Mesothelial cell of epicardium (in vitro differentiated cells): Measurements from ENCODE around the gene CAMK2B. TPM values are rescaled to one million over a fixed set of nuclear protein-coding genes. Genes with fewer than 3 reads are reported as not detected.

Source experiments
- DNase-seq, 2 experiments: peaks; one replicate each; pipeline ENCODE4 v3.0.0; 2021; ENCODE audit warnings: low spot score in 2 of 2; ENCODE audit not compliant: unreplicated experiment in 2 of 2
- H3K27ac Mint-ChIP-seq: 2 replicates; pipeline ENCODE4 v1.8.0; 2021; ENCODE audit warnings: mixed read lengths
- H3K27me3 Mint-ChIP-seq: 2 replicates; pipeline ENCODE4 v1.8.0; 2021; ENCODE audit warnings: low read depth, mixed read lengths
- H3K36me3 Mint-ChIP-seq: 2 replicates; pipeline ENCODE4 v1.8.0; 2021; ENCODE audit warnings: mixed read lengths
- H3K4me1 Mint-ChIP-seq: 2 replicates; pipeline ENCODE4 v1.8.0; 2021; ENCODE audit warnings: mixed read lengths
- H3K4me3 Mint-ChIP-seq: 2 replicates; pipeline ENCODE4 v1.8.0; 2021; ENCODE audit warnings: mild to moderate bottlenecking, moderate library complexity, mixed read lengths
- H3K9me3 Mint-ChIP-seq: 2 replicates; pipeline ENCODE4 v1.8.0; 2021; ENCODE audit warnings: mixed read lengths
- CTCF ChIP-seq: fragments of 200-600 bp; sonication (generic); IDR thresholded peaks from one replicate; pipeline ENCODE4 v1.5.0; 2021; ENCODE audit warnings: antibody characterized with exemption; ENCODE audit not compliant: unreplicated experiment
- total RNA-seq: library from RNA; stranded (reverse); gene quantifications from 3 replicates; pipeline ENCODE4 v1.2.1, GENCODE V29; 2021

CAMK2B gene
- total RNA-seq, 1 donor from 2014 or later: 1.8 TPM

- peaks cover 52% of the 10 kb centered on the region for H3K27me3 Mint-ChIP-seq
- H3K4me1 Mint-ChIP-seq: peaks cover 21% of the 10 kb centered on the region
- TF ChIP-seq CTCF: no peak
- peak overlapping the region; percentile 61 for H3K27ac Mint-ChIP-seq
- no peak overlapping the region for H3K4me3 Mint-ChIP-seq
- no peaks in the 10 kb centered on the region for H3K9me3 Mint-ChIP-seq
- DNase-seq: peak; percentile 22 to 56
- H3K36me3 Mint-ChIP-seq: no peaks in the 10 kb centered on the region
These were observed 34.2 kb downstream of the CAMK2B start for GRCh38 chr7:44291066-44291732.

- no peak for TF ChIP-seq CTCF
- H3K4me1 Mint-ChIP-seq: peaks cover 21% of the 10 kb centered on the region
- peak; percentile 16 to 25 for DNase-seq
- H3K4me3 Mint-ChIP-seq: no peak overlapping the region
- peak overlapping the region; percentile 47 for H3K27ac Mint-ChIP-seq
- no peaks in the 10 kb centered on the region for H3K36me3 Mint-ChIP-seq
- peaks cover 42% of the 10 kb centered on the region for H3K27me3 Mint-ChIP-seq
- no peaks in the 10 kb centered on the region for H3K9me3 Mint-ChIP-seq
These were observed 35.2 kb downstream of the CAMK2B start for GRCh38 chr7:44290252-44290620.

DNA sequence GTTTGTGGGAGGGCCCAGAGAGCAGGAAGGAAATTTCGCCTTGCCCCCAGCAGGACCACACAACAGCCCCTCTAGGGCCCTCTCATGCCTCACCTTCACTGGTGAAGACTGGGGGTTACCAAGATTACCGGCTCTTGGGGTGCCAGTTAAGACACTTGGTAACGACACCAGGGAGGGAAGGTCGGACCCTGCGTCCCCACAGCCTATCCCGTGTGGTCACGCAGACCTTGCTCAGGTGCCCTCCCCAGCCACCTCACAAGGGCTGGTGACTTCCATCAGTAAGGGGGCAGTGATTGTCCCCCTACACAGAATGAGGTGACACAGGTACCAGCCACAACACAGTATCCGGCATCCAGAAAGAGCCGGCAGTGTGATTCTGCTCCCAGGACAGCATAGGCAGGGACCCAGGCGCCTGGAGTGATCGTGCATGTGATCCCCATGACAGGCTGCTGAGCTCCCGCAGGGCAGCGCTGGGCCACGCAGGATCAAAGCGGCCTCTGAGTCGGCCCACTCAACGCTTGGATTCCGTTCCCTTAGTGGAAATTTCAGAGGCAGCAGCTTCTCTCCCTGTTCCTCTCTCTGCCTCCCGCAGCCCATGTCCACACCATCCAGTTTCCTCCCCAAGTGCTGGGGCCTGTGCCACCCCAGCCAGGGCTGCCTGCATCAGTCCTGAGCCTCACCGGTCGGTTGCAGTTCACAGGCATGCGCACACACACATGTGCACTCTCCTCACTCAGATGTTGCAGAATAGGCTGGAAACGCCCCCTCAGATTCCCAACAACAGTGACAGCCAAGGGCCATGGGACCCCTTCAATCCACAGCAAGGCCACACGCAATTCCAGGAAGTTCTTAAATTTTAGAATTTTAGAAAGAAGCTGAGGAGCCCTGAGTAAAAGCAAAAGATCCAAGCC lies 35.8 kb downstream of the CAMK2B start:
- no peaks in the 10 kb centered on the region for H3K9me3 Mint-ChIP-seq
- TF ChIP-seq CTCF: no peak
- H3K27me3 Mint-ChIP-seq: peaks cover 36% of the 10 kb centered on the region
- peak in 1 of 2 experiments; percentile 10 for DNase-seq
- no peak overlapping the region for H3K4me3 Mint-ChIP-seq
- H3K36me3 Mint-ChIP-seq: no peaks in the 10 kb centered on the region
- H3K4me1 Mint-ChIP-seq: peaks cover 21% of the 10 kb centered on the region
- peak overlapping the region; percentile 81 for H3K27ac Mint-ChIP-seq

DNA sequence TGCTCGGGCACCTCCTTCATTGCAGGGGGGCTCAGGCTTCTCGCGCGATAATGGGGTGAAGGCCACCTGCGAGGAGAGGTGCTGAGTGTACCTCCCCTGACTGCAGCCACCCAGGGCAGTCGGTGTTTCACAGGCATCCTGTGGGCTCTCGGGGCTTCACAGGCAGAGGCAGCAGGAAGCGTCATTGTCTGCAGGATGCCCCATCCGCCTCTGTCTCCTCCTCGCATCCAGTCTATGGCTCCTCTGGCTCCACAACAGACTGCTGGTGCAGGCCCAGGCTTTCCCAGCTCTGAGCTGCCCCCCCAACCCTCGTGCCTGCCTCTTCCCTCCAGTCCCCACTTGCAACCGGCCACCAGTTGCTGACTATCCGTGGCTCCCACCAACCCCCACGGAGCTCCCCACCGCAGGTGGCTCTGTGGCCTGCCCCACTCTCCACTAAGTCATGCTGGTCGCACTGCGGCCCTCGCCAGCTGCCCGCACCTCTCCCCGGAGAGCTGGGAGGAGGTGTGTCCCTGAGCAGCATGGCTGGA lies 36.5 kb downstream of the CAMK2B start:
- no peak overlapping the region for H3K4me3 Mint-ChIP-seq
- no peaks in the 10 kb centered on the region for H3K9me3 Mint-ChIP-seq
- peak; percentile 14 to 29 for DNase-seq
- peaks cover 29% of the 10 kb centered on the region for H3K27me3 Mint-ChIP-seq
- peaks cover 20% of the 10 kb centered on the region for H3K4me1 Mint-ChIP-seq
- no peak overlapping the region for H3K27ac Mint-ChIP-seq
- TF ChIP-seq CTCF: no peak
- H3K36me3 Mint-ChIP-seq: no peaks in the 10 kb centered on the region

GRCh38 chr7:44288381-44288685 lies 37.1 kb downstream of the CAMK2B start:
- no peaks in the 10 kb centered on the region for H3K9me3 Mint-ChIP-seq
- H3K4me3 Mint-ChIP-seq: no peak overlapping the region

More at GRCh38 chr7:44288381-44288685, 37.1 kb downstream of the CAMK2B start:
- Mint-ChIP-seq H3K36me3 (no peaks in the 10 kb centered on the region), H3K27me3 (peaks cover 23% of the 10 kb centered on the region), H3K27ac (no peak overlapping the region), H3K4me1 (peaks cover 17% of the 10 kb centered on the region)
- TF ChIP-seq CTCF: no peak
- no peak for DNase-seq
